PC-9 (cell line): ENCODE results near the gene CERS5. TPM values are rescaled to one million over a fixed set of nuclear protein-coding genes. Genes with fewer than 3 reads are reported as not detected.

Experiments
- BruUV-seq: library from RNA; stranded (reverse); fragments of 400-500 nt; replicated peaks from 2 replicates; lab custom pipeline; 2021; lab: Mats Ljungman, UMichigan
- CTCF ChIA-PET: fragments of 300-600 bp; sonication (Branson Sonifier 250); formaldehyde crosslinking; loops from one replicate; lab custom pipeline; 2022; ENCODE audit warnings: antibody characterized with exemption; lab: Charles Lee
- POLR2A ChIA-PET: fragments of 300-600 bp; sonication (Branson Sonifier 250); formaldehyde crosslinking; loops from one replicate; lab custom pipeline; 2022; ENCODE audit warnings: antibody characterized with exemption; ENCODE audit not compliant: unreplicated experiment; lab: Charles Lee
- DNase-seq, 2 experiments: peaks; one replicate each; pipeline versions ENCODE4 v3.0.0 to v3.0.0-alpha.2; 2015 to 2022; ENCODE audit warnings: mixed read lengths in 1 of 2
- H2AFZ ChIP-seq: fragments of 200-600 bp; sonication (generic); 2 replicates; pipeline ENCODE4 v1.8.1; 2017; ENCODE audit warnings: antibody characterized with exemption
- H3F3A ChIP-seq: fragments of 200-600 bp; sonication (generic); 2 replicates; pipeline ENCODE4 v1.8.1; 2017; ENCODE audit warnings: antibody characterized with exemption, mild to moderate bottlenecking, low read depth; ENCODE audit not compliant: insufficient read depth
- H3K27ac ChIP-seq: fragments of 200-600 bp; sonication (generic); 2 replicates; pipeline ENCODE4 v1.6.1; 2016; ENCODE audit warnings: mixed run types
- H3K27me3 ChIP-seq: fragments of 200-600 bp; sonication (generic); 2 replicates; pipeline ENCODE4 v1.6.1; 2016; ENCODE audit warnings: low read depth, mixed run types; ENCODE audit not compliant: insufficient read depth
- H3K36me3 ChIP-seq: fragments of 200-600 bp; sonication (generic); 2 replicates; pipeline ENCODE4 v1.6.1; 2016; ENCODE audit warnings: low read depth, mixed run types
- H3K4me1 ChIP-seq: fragments of 200-600 bp; sonication (generic); replicated peaks from 2 replicates; pipeline ENCODE4 v1.6.1; 2016; ENCODE audit warnings: mixed run types; ENCODE audit not compliant: insufficient read depth
- H3K4me2 ChIP-seq: fragments of 200-600 bp; sonication (generic); 2 replicates; pipeline ENCODE4 v1.6.1; 2017; ENCODE audit warnings: mixed run types
- H3K4me3 ChIP-seq: fragments of 200-600 bp; sonication (generic); 2 replicates; pipeline ENCODE4 v1.6.1; 2016; ENCODE audit warnings: mixed run types
- H3K79me2 ChIP-seq: fragments of 200-600 bp; sonication (generic); 2 replicates; pipeline ENCODE4 v1.6.1; 2017; ENCODE audit warnings: low read depth, mixed run types
- H3K9me2 ChIP-seq: fragments of 200-600 bp; sonication (generic); 2 replicates; pipeline ENCODE4 v1.8.1; 2017; ENCODE audit warnings: mild to moderate bottlenecking; ENCODE audit not compliant: insufficient read depth
- H3K9me3 ChIP-seq: fragments of 200-600 bp; sonication (generic); 2 replicates; pipeline ENCODE4 v1.8.1; 2016; ENCODE audit warnings: low read depth; ENCODE audit not compliant: insufficient read depth
- H4K20me1 ChIP-seq: fragments of 200-600 bp; sonication (generic); 2 replicates; pipeline ENCODE4 v1.8.1; 2017; ENCODE audit not compliant: insufficient read depth
- CTCF ChIP-seq: fragments of 200-600 bp; sonication (generic); conservative IDR thresholded peaks from 2 replicates; pipeline ENCODE4 v1.6.1; 2017; ENCODE audit warnings: mixed run types, antibody characterized with exemption, mild to moderate bottlenecking, moderate library complexity
- EZH2 ChIP-seq: fragments of 200-600 bp; sonication (generic); IDR thresholded peaks from 2 replicates; pipeline ENCODE4 v1.8.0; 2017; ENCODE audit warnings: antibody characterized with exemption, low read depth
- intact Hi-C: fragments of 100-400 bp; cut with micrococcal nuclease; formaldehyde crosslinking; loops from one replicate; pipeline ENCODE4 v1.10.0; 2022; ENCODE audit not compliant: unreplicated experiment
- total RNA-seq: library from RNA; stranded (reverse); gene quantifications from 2 replicates; pipeline ENCODE4 v1.2.3, GENCODE V29; 2021

Gene CERS5
- total RNA-seq, 1 experiment from 2014 or later, result 33.0 TPM

GRCh38 chr12:50107416-50108268, 59.5 kb downstream of the CERS5 start:
- H4K20me1 ChIP-seq, result no peaks in the 10 kb centered on the region
- POLR2A ChIA-PET, result interaction anchor here (0.6 kb wide), 1 partner anchor 485 kb away, joined by 6 read pairs; no protein-coding TSS in a partner anchor

DNA sequence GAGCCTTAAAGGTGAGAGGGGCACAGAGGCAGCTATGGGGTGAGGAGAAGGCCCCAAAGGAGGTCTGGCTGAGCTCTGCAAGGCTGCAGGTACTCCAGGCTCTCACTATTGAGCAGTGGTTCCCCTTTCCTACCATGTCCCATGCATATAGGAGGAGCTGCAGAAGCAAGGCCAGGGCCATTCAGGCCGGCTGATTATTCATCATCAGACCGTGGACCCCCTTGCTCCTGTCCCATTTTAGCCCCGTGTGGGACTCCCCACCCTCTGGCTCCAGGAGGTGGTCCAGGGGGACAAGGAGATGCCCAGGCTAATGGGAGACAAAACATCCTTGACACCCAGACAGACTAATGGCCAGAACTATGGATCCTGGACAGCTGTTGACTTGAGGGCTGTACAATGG, 60.3 kb downstream of the CERS5 start:
- no peaks in the 10 kb centered on the region for H3K27me3 ChIP-seq
- H3K9me2 ChIP-seq, result no peaks in the 10 kb centered on the region
- no peak for TF ChIP-seq EZH2
- no peaks in the 10 kb centered on the region for H3K79me2 ChIP-seq
- no peaks in the 10 kb centered on the region for H3K36me3 ChIP-seq
- intact Hi-C loops, result no loop called here
- H3K9me3 ChIP-seq, result no peaks in the 10 kb centered on the region
- ChIA-PET CTCF (interaction anchor here (0.6 kb wide), 1 partner anchor 66 kb away, joined by 11 read pairs; no protein-coding TSS in a partner anchor), POLR2A (no interaction called here)
- H3K27ac ChIP-seq, result no peak overlapping the region
- H4K20me1 ChIP-seq, result no peaks in the 10 kb centered on the region
- H3K4me1 ChIP-seq, result peaks cover 32% of the 10 kb centered on the region
- H2AFZ ChIP-seq, result no peak overlapping the region
- H3K4me3 ChIP-seq, result no peak overlapping the region
- no peak overlapping the region for H3K4me2 ChIP-seq
- peaks cover 35% of the 10 kb centered on the region for H3F3A ChIP-seq
- BruUV-seq, result no TSS peak
- no peak for DNase-seq

More at GRCh38 chr12:50107416-50108268, 59.5 kb downstream of the CERS5 start:
- Histone ChIP-seq H3K4me3 (no peak overlapping the region), H3K4me2 (no peak overlapping the region), H3K4me1 (peaks cover 32% of the 10 kb centered on the region), H2AFZ (no peak overlapping the region), H3K27ac (no peak overlapping the region), H3F3A (peaks cover 38% of the 10 kb centered on the region), H3K27me3 (no peaks in the 10 kb centered on the region), H3K9me2 (no peaks in the 10 kb centered on the region), H3K36me3 (no peaks in the 10 kb centered on the region), H3K79me2 (peaks cover 5% of the 10 kb centered on the region), H3K9me3 (no peaks in the 10 kb centered on the region)
- CTCF ChIA-PET, result interaction anchor here (0.6 kb wide), 1 partner anchor 65 kb away, joined by 11 read pairs; no protein-coding TSS in a partner anchor
- intact Hi-C loops, result no loop called here
- BruUV-seq, result no TSS peak
- no peak for DNase-seq
- TF ChIP-seq CTCF, result no peak
- TF ChIP-seq EZH2, result no peak

- Histone ChIP-seq H3K79me2 (no peaks in the 10 kb centered on the region), H3K27ac (no peak overlapping the region), H3F3A (peaks cover 39% of the 10 kb centered on the region), H3K4me3 (no peak overlapping the region), H2AFZ (no peak overlapping the region), H3K4me1 (peaks cover 27% of the 10 kb centered on the region), H3K4me2 (no peak overlapping the region), H3K36me3 (no peaks in the 10 kb centered on the region), H3K9me2 (no peaks in the 10 kb centered on the region), H4K20me1 (no peaks in the 10 kb centered on the region), H3K9me3 (no peaks in the 10 kb centered on the region), H3K27me3 (no peaks in the 10 kb centered on the region)
- intact Hi-C loops, result no loop called here
- ChIA-PET CTCF (no interaction called here), POLR2A (no interaction called here)
- TF ChIP-seq CTCF (no peak), EZH2 (no peak)
- no peak for DNase-seq
- no TSS peak for BruUV-seq
These were observed 61.2 kb downstream of the CERS5 start for GRCh38 chr12:50105913-50106450.
